GM12878 (cell line): ENCODE data around the gene SPIB. TPM values are rescaled to one million over a fixed set of nuclear protein-coding genes. Genes with fewer than 3 reads are reported as not detected.

Source experiments
- ATAC-seq: fragments of 200-7000 bp; cut with Tn5 transposase; 3 replicates; pipeline ENCODE4 v1.9.1; 2020; ENCODE audit warnings: mild to moderate bottlenecking, moderate library complexity
- BruUV-seq: library from RNA; stranded (reverse); fragments of 400-500 nt; replicated peaks from 2 replicates; lab custom pipeline; 2021; lab: Mats Ljungman, UMichigan
- CTCF ChIA-PET: fragments of 300-600 bp; sonication (Branson Sonifier 250); formaldehyde crosslinking; extraction: SDS; loops from one replicate; lab custom pipeline; 2021; ENCODE audit warnings: inconsistent platforms; lab: Yijun Ruan, JAX
- POLR2A ChIA-PET: fragments of 350-600 bp; formaldehyde crosslinking; extraction: SDS; loops from one replicate; lab custom pipeline; 2021; ENCODE audit warnings: inconsistent platforms; lab: Charles Lee
- RAD21 ChIA-PET: fragments of 300-600 bp; sonication (Branson Sonifier 250); formaldehyde crosslinking; loops from one replicate; lab custom pipeline; 2023; ENCODE audit warnings: antibody characterized with exemption; ENCODE audit not compliant: unreplicated experiment; lab: Charles Lee
- SMC1A ChIA-PET: fragments of 300-600 bp; sonication (Branson Sonifier 250); formaldehyde crosslinking; loops from one replicate; lab custom pipeline; 2023; ENCODE audit not compliant: unreplicated experiment, uncharacterized antibody; lab: Charles Lee
- DNase-seq: peaks from one replicate; pipeline ENCODE4 v3.0.0-alpha.2; 2011; ENCODE audit warnings: low read depth, low spot score
- FAIRE-seq: peaks from 3 replicates; lab custom pipeline; 2011; peaks lifted over from hg19 to GRCh38; lab: Jason Lieb, UNC
- H2AFZ ChIP-seq: 2 replicates; pipeline ENCODE4 v1.6.0; 2011; ENCODE audit warnings: low read depth, low read length, control low read depth; ENCODE audit not compliant: control insufficient read depth
- H3K27ac ChIP-seq: 2 replicates; pipeline ENCODE4 v1.5.1; 2011; ENCODE audit warnings: control low read depth; ENCODE audit not compliant: control insufficient read depth, insufficient read depth
- H3K27me3 ChIP-seq, 2 experiments: replicated peaks in 1 of 2; 2 replicates each; pipeline versions ENCODE4 v1.6.0 to v1.6.1; 2011; ENCODE audit warnings: low read length in 1 of 2; ENCODE audit not compliant: control insufficient read depth in 2 of 2, insufficient read depth in 2 of 2
- H3K36me3 ChIP-seq, 2 experiments: 2 replicates each; pipeline ENCODE4 v1.5.1; 2011; ENCODE audit warnings: low read length in 1 of 2; ENCODE audit not compliant: control insufficient read depth in 2 of 2, insufficient read depth in 2 of 2
- H3K4me1 ChIP-seq: 2 replicates; pipeline ENCODE4 v1.6.1; 2011; ENCODE audit warnings: mild to moderate bottlenecking, low read length, moderate library complexity, mixed read lengths; ENCODE audit not compliant: control insufficient read depth, insufficient read depth
- H3K4me2 ChIP-seq: 2 replicates; pipeline ENCODE4 v1.6.0; 2011; ENCODE audit warnings: control low read depth; ENCODE audit not compliant: control insufficient read depth, insufficient read depth
- H3K4me3 ChIP-seq: fragments of 200-600 bp; sonication (generic); 2 replicates; pipeline ENCODE4 v1.5.1; 2016
- H3K79me2 ChIP-seq: 2 replicates; pipeline ENCODE4 v1.6.0; 2011; ENCODE audit warnings: low read length; ENCODE audit not compliant: control insufficient read depth, insufficient read depth
- H3K9ac ChIP-seq: 2 replicates; pipeline ENCODE4 v1.8.0; 2011; ENCODE audit warnings: low read length, control low read depth, mixed read lengths; ENCODE audit not compliant: control insufficient read depth, insufficient read depth
- H3K9me3 ChIP-seq: replicated peaks from 3 replicates; pipeline ENCODE4 v1.5.1; 2011; ENCODE audit warnings: mild to moderate bottlenecking, low read length; ENCODE audit not compliant: control insufficient read depth, insufficient read depth
- H4K20me1 ChIP-seq: 2 replicates; pipeline ENCODE4 v1.6.0; 2011; ENCODE audit not compliant: control insufficient read depth, insufficient read depth
- ATF2 ChIP-seq: IDR thresholded peaks from 2 replicates; pipeline ENCODE4 v1.6.1; 2012; ENCODE audit warnings: low read length, inconsistent platforms
- BMI1 ChIP-seq: fragments of 450-650 bp; IDR thresholded peaks from 2 replicates; pipeline ENCODE4 v1.6.1; 2016; ENCODE audit warnings: mild to moderate bottlenecking, moderate library complexity, borderline replicate concordance
- EED ChIP-seq: sonication (generic); IDR thresholded peaks from 2 replicates; pipeline ENCODE4 v1.6.1; 2016; ENCODE audit warnings: antibody characterized with exemption, low read depth
- FOXK2 ChIP-seq: fragments of 450-650 bp; IDR thresholded peaks from 2 replicates; pipeline ENCODE4 v1.6.1; 2017; ENCODE audit warnings: mild to moderate bottlenecking, moderate library complexity
- HDAC2 ChIP-seq: fragments of 200-600 bp; sonication (generic); IDR thresholded peaks from 2 replicates; pipeline ENCODE4 v1.6.1; 2017
- IKZF2 ChIP-seq, 2 experiments: fragments of 450-650 bp; IDR thresholded peaks; 2 replicates each; pipeline ENCODE4 v1.6.1; 2017; ENCODE audit warnings: mild to moderate bottlenecking in 2 of 2, moderate library complexity in 2 of 2
- MTA3 ChIP-seq: IDR thresholded peaks from 2 replicates; pipeline ENCODE4 v1.6.1; 2012; ENCODE audit warnings: low read length, inconsistent platforms, borderline replicate concordance
- NR2F1 ChIP-seq: fragments of 450-650 bp; conservative IDR thresholded peaks from 2 replicates; pipeline ENCODE4 v1.6.1; 2017; ENCODE audit warnings: mild to moderate bottlenecking
- PAX8 ChIP-seq: fragments of 450-650 bp; IDR thresholded peaks from 2 replicates; pipeline ENCODE4 v1.6.1; 2017; ENCODE audit warnings: mild to moderate bottlenecking, moderate library complexity
- RUNX3 ChIP-seq: IDR thresholded peaks from 2 replicates; pipeline ENCODE4 v1.6.1; 2012; ENCODE audit warnings: low read length, inconsistent platforms
- SKIL ChIP-seq: fragments of 450-650 bp; IDR thresholded peaks from 2 replicates; pipeline ENCODE4 v1.6.1; 2017; ENCODE audit warnings: mild to moderate bottlenecking, low read depth, inconsistent platforms; ENCODE audit not compliant: poor library complexity, severe bottlenecking
- STAT1 ChIP-seq: fragments of 450-650 bp; conservative IDR thresholded peaks from 2 replicates; pipeline ENCODE4 v1.6.1; 2014; ENCODE audit warnings: antibody characterized with exemption, mild to moderate bottlenecking
- STAT3 ChIP-seq: IDR thresholded peaks from 2 replicates; pipeline ENCODE4 v1.6.1; 2011; ENCODE audit warnings: low read depth, low read length, improper control_type of control experiment
- ZBED1 ChIP-seq: IDR thresholded peaks from 2 replicates; pipeline ENCODE4 v1.6.1; 2016; ENCODE audit warnings: borderline replicate concordance
- ZNF274 ChIP-seq: IDR thresholded peaks from one replicate; pipeline ENCODE4 v1.8.0; 2011; ENCODE audit not compliant: insufficient read length, insufficient read depth
- WGBS: methylation state at CpG from one replicate; pipeline ENCODE4 v1.1.6; 2016; ENCODE audit warnings: low lambda C conversion rate; ENCODE audit not compliant: insufficient replicate concordance, insufficient coverage; ENCODE audit errors: missing lambda C conversion rate; 5-methylcytosine and 5-hydroxymethylcytosine counted together
- in situ Hi-C: fragments of 300-500 bp; cut with MboI; formaldehyde crosslinking; loops from 9 replicates; pipeline ENCODE4 v1.14.3; 2018; ENCODE audit warnings: mixed read lengths
- intact Hi-C: fragments of 100-400 bp; cut with micrococcal nuclease; formaldehyde crosslinking; loops from one replicate; pipeline ENCODE4 v1.14.2; 2022; ENCODE audit not compliant: unreplicated experiment
- polyA plus RNA-seq, 11 experiments: library from polyadenylated mRNA; depleted of rRNA in 4 of 11; unstranded in 6 of 11; stranded (reverse) in 5 of 11; fragments of >200 nt; fragmentation: Nextera tagmentation in 4 of 11; fragmentation: Illumina TruSeq in 1 of 11; extraction: Ambion mirVana in 4 of 11; extraction: Trizol in 1 of 11; gene quantifications; 1 replicate in 1 of 11; 2 replicates in 10 of 11; pipeline versions ENCODE4 v1.2.1 to v1.2.3, GENCODE V29; 2011 to 2016; ENCODE audit warnings: inconsistent platforms in 2 of 11, missing spikeins in 2 of 11, low read depth in 1 of 11
- total RNA-seq, 4 experiments: library from RNA; depleted of rRNA in 3 of 4; stranded (reverse); fragments of >200 nt in 3 of 4; fragmentation: Illumina TruSeq in 1 of 4; extraction: Trizol in 1 of 4; gene quantifications; 2 replicates each; pipeline versions ENCODE4 v1.2.1 to v1.2.3, GENCODE V29; 2013 to 2021
- TF ChIP-seq, protein P1 (sequence below): fragments of 450-650 bp; IDR thresholded peaks from 2 replicates; pipeline ENCODE4 v1.6.1; 2016; ENCODE audit warnings: mild to moderate bottlenecking
- TF ChIP-seq, protein P2 (sequence below): fragments of 450-650 bp; IDR thresholded peaks from 2 replicates; pipeline ENCODE4 v1.6.1; 2017; ENCODE audit warnings: mild to moderate bottlenecking, moderate library complexity

The SPIB gene
- total and polyA plus RNA-seq, 10 of the 15 experiments (the other 5 are each of a cell fraction or from before 2014, with no cell fraction given): 3.5 to 123 (median 56.0) TPM

DNA sequence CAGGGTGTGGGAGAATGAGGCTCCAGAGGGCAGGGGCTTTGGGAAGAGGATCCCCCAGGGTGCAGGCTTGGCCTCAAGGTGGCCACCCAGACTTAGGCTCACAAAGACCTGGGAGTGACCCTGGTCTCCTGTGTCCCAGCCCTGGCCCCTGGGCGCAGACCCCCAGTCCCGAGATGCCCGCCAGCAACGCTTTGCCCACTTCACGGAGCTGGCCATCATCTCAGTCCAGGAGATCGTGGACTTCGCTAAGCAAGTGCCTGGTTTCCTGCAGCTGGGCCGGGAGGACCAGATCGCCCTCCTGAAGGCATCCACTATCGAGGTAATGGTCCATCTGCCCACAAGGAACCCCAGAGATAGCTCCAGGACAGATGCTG lies 39.9 kb upstream of the SPIB start (continued):
- TF ChIP-seq EED (no peak), IKZF2 (IDR thresholded peaks at IDR 0.05) (no peak), RUNX3 (no peak), STAT3 (no peak), NR2F1 (no peak)

DNA sequence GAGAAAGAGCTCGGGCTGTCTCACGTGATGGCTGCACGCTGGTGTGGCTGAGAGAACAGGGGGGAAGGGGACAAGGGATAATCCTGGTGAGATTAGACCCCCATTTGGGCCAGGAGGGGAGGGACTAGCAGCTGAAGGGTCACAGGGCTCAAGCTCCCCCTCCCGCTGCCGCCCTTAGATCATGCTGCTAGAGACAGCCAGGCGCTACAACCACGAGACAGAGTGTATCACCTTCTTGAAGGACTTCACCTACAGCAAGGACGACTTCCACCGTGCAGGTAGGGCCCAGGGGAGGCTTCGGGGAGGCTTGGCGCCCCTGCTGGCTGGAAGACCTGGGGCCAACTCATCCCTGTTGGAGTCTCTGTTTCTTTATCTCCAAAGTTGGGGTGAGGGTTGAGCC lies 39.1 kb upstream of the SPIB start:
- Histone ChIP-seq H3K9me3 (no peaks in the 10 kb centered on the region), H2AFZ (no peak overlapping the region), H3K79me2 (peaks cover 7% of the 10 kb centered on the region), H4K20me1 (no peaks in the 10 kb centered on the region), H3K4me2 (no peak overlapping the region), H3K4me1 (peaks cover 7% of the 10 kb centered on the region; the same call in 1 of the 2 replicates), H3K4me3 (no peak overlapping the region), H3K27me3 (no peaks in the 10 kb centered on the region), H3K27ac (no peak overlapping the region), H3K9ac (no peak overlapping the region), H3K36me3 (peaks cover 5 to 16% of the 10 kb centered on the region in 2 experiments; a peak in 3 of 4 replicates)
- ATAC-seq: no peak
- ChIA-PET RAD21 (interaction anchor here (0.7 kb wide), 1 partner anchor 81 kb away, joined by 3 read pairs; no protein-coding TSS in a partner anchor), SMC1A (no interaction called here), POLR2A (interaction anchor here (0.6 to 0.7 kb wide), 2 partner anchors 15 to 81 kb away, joined by 3 read pairs; no protein-coding TSS in a partner anchor), CTCF (interaction anchor here (0.8 kb wide), 1 partner anchor 81 kb away, joined by 3 read pairs; no protein-coding TSS in a partner anchor)
- no peak for DNase-seq
- FAIRE-seq: no peak
- BruUV-seq: no TSS peak
- 96% methylated on average over 11 of the region's 11 CpGs for WGBS
- in situ Hi-C loops: no loop called here
- intact Hi-C loops: no loop called here
- TF ChIP-seq MTA3 (no peak), HDAC2 (no peak), PAX8 (no peak), IKZF2 (IDR thresholded peaks at IDR 0.05) (no peak), FOXK2 (no peak), STAT1 (no peak), ZNF274 (no peak), BMI1 (no peak), ZBED1 (no peak), SKIL (no peak), ATF2 (no peak)
- TF ChIP-seq, protein P1, sequence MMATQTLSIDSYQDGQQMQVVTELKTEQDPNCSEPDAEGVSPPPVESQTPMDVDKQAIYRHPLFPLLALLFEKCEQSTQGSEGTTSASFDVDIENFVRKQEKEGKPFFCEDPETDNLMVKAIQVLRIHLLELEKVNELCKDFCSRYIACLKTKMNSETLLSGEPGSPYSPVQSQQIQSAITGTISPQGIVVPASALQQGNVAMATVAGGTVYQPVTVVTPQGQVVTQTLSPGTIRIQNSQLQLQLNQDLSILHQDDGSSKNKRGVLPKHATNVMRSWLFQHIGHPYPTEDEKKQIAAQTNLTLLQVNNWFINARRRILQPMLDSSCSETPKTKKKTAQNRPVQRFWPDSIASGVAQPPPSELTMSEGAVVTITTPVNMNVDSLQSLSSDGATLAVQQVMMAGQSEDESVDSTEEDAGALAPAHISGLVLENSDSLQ: no peak
- TF ChIP-seq, protein P2, sequence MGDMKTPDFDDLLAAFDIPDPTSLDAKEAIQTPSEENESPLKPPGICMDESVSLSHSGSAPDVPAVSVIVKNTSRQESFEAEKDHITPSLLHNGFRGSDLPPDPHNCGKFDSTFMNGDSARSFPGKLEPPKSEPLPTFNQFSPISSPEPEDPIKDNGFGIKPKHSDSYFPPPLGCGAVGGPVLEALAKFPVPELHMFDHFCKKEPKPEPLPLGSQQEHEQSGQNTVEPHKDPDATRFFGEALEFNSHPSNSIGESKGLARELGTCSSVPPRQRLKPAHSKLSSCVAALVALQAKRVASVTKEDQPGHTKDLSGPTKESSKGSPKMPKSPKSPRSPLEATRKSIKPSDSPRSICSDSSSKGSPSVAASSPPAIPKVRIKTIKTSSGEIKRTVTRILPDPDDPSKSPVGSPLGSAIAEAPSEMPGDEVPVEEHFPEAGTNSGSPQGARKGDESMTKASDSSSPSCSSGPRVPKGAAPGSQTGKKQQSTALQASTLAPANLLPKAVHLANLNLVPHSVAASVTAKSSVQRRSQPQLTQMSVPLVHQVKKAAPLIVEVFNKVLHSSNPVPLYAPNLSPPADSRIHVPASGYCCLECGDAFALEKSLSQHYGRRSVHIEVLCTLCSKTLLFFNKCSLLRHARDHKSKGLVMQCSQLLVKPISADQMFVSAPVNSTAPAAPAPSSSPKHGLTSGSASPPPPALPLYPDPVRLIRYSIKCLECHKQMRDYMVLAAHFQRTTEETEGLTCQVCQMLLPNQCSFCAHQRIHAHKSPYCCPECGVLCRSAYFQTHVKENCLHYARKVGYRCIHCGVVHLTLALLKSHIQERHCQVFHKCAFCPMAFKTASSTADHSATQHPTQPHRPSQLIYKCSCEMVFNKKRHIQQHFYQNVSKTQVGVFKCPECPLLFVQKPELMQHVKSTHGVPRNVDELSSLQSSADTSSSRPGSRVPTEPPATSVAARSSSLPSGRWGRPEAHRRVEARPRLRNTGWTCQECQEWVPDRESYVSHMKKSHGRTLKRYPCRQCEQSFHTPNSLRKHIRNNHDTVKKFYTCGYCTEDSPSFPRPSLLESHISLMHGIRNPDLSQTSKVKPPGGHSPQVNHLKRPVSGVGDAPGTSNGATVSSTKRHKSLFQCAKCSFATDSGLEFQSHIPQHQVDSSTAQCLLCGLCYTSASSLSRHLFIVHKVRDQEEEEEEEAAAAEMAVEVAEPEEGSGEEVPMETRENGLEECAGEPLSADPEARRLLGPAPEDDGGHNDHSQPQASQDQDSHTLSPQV: no peak
